CD4-positive, alpha-beta T cell (primary cell): ENCODE measurements around the gene S100A3. TPM values are rescaled to one million over a fixed set of nuclear protein-coding genes. Genes with fewer than 3 reads are reported as not detected.

Source experiments
- ATAC-seq: fragments of 200-7000 bp; cut with Tn5 transposase; one replicate; pipeline ENCODE4 v1.10.0; 2022; ENCODE audit warnings: mild to moderate bottlenecking; ENCODE audit not compliant: poor library complexity
- CTCF ChIA-PET: fragments of 350-600 bp; sonication (Branson Sonifier 250); formaldehyde crosslinking; loops from one replicate; lab custom pipeline; 2021; ENCODE audit warnings: antibody characterized with exemption, inconsistent platforms; lab: Charles Lee
- POLR2A ChIA-PET: fragments of 350-600 bp; sonication (Branson Sonifier 250); formaldehyde crosslinking; loops from one replicate; lab custom pipeline; 2021; ENCODE audit warnings: antibody characterized with exemption, inconsistent platforms; lab: Charles Lee
- DNase-seq, 14 experiments: peaks; one replicate each; pipeline ENCODE4 v3.0.0-alpha.2; 2013 to 2020; ENCODE audit warnings: mixed read lengths in 2 of 14
- H3K27ac ChIP-seq, 2 donors: one replicate each; pipeline versions ENCODE4 v1.5.1 to v1.7.0; 2013; ENCODE audit warnings: low read length in 2 of 2, low read depth in 1 of 2, mild to moderate bottlenecking in 1 of 2
- H3K27me3 ChIP-seq, 2 experiments: 1 replicate in 1 of 2; 2 replicates in 1 of 2; pipeline versions ENCODE4 v1.6.1 to v1.7.0; 2013; ENCODE audit warnings: low read length in 2 of 2, control low read depth in 1 of 2, mild to moderate bottlenecking in 1 of 2, moderate library complexity in 1 of 2; ENCODE audit not compliant: insufficient read depth in 2 of 2, control insufficient read depth in 1 of 2
- H3K36me3 ChIP-seq: one replicate; pipeline ENCODE4 v1.6.1; 2013; ENCODE audit warnings: low read length, control low read depth; ENCODE audit not compliant: insufficient read depth
- H3K4me1 ChIP-seq: one replicate; pipeline ENCODE4 v1.6.1; 2013; ENCODE audit warnings: low read length, control low read depth; ENCODE audit not compliant: insufficient read depth
- H3K4me3 ChIP-seq: one replicate; pipeline ENCODE4 v1.5.1; 2013; ENCODE audit warnings: mild to moderate bottlenecking, low read length, moderate library complexity
- H3K9me3 ChIP-seq, 2 experiments: 1 replicate in 1 of 2; 2 replicates in 1 of 2; pipeline versions ENCODE4 v1.6.1 to v1.7.0; 2013; ENCODE audit warnings: low read length in 2 of 2, mild to moderate bottlenecking in 2 of 2, control low read depth in 1 of 2, moderate library complexity in 1 of 2; ENCODE audit not compliant: control insufficient read depth in 1 of 2, insufficient read depth in 1 of 2
- H3K27ac Mint-ChIP-seq: one replicate; pipeline ENCODE4 v1.8.0; 2020; ENCODE audit warnings: mixed read lengths
- H3K27me3 Mint-ChIP-seq: one replicate; pipeline ENCODE4 v1.8.0; 2021; ENCODE audit warnings: mixed read lengths
- H3K36me3 Mint-ChIP-seq: one replicate; pipeline ENCODE4 v1.8.0; 2021; ENCODE audit warnings: low read depth, mixed read lengths
- H3K4me1 Mint-ChIP-seq: one replicate; pipeline ENCODE4 v1.8.0; 2021; ENCODE audit warnings: low read depth, mixed read lengths
- H3K4me3 Mint-ChIP-seq: one replicate; pipeline ENCODE4 v1.8.0; 2020; ENCODE audit warnings: mild to moderate bottlenecking, mixed read lengths
- H3K9me3 Mint-ChIP-seq: one replicate; pipeline ENCODE4 v1.8.0; 2020; ENCODE audit warnings: mixed read lengths
- CTCF ChIP-seq: fragments of 200-600 bp; IDR thresholded peaks from one replicate; pipeline ENCODE4 v1.8.0; 2022; ENCODE audit warnings: antibody characterized with exemption, mild to moderate bottlenecking
- intact Hi-C, 2 experiments: fragments of 100-400 bp; cut with DNase I in 1 of 2; cut with micrococcal nuclease in 1 of 2; formaldehyde crosslinking; loops; one replicate each; pipeline versions ENCODE4 v1.15.1 to v1.9.0; 2023 to 2025; cut with DNase I, micrococcal nuclease
- total RNA-seq, 174 experiments: library from RNA in 2 of 174; stranded (reverse) in 2 of 174; gene quantifications; one replicate each; pipeline ENCODE4 v1.2.3 and lab custom pipeline; 2021 to 2026

The S100A3 gene
- total RNA-seq, 2 experiments from 2014 or later = not detected

GRCh38 chr1:153537376-153537730, 11.7 kb downstream of the S100A3 start:
- no peak for TF ChIP-seq CTCF
- ATAC-seq = no peak
- POLR2A ChIA-PET = interaction anchor here (6.4 kb wide), 1 partner anchor 7 kb away, joined by 246 read pairs; the partner anchor contains the start of gene S100A4
- H3K27me3 ChIP-seq = no peaks in the 10 kb centered on the region
- H3K9me3 ChIP-seq = no peaks in the 10 kb centered on the region
- intact Hi-C loops = loop anchor here in 1 of 2 experiments (5.0 kb wide), 1 partner anchor 135 kb away; the partner anchor contains the start of gene ILF2
- peaks cover 90% of the 10 kb centered on the region for H3K4me1 Mint-ChIP-seq
- CTCF ChIA-PET = no interaction called here
- peaks cover 14% of the 10 kb centered on the region for H3K36me3 ChIP-seq
- peak overlapping the region; percentile 95 for H3K4me3 Mint-ChIP-seq
- peak overlapping the region; percentile 99 for H3K27ac Mint-ChIP-seq
- peaks cover 35% of the 10 kb centered on the region for H3K36me3 Mint-ChIP-seq
- H3K27ac ChIP-seq = peak overlapping the region in 1 of 2 donors; percentile 87
- DNase-seq = no peak
- no peaks in the 10 kb centered on the region for H3K9me3 Mint-ChIP-seq
- no peak overlapping the region for H3K4me3 ChIP-seq
- no peaks in the 10 kb centered on the region for H3K27me3 Mint-ChIP-seq
- H3K4me1 ChIP-seq = peaks cover 85% of the 10 kb centered on the region

- Histone ChIP-seq H3K36me3 (peaks cover 11% of the 10 kb centered on the region), H3K9me3 (no peaks in the 10 kb centered on the region), H3K4me1 (peaks cover 85% of the 10 kb centered on the region), H3K27ac (peak overlapping the region; percentile 87 to 95), H3K4me3 (peak overlapping the region; percentile 79), H3K27me3 (no peaks in the 10 kb centered on the region)
- peaks cover 32% of the 10 kb centered on the region for H3K36me3 Mint-ChIP-seq
- DNase-seq (no peak), ATAC-seq (no peak)
- peak overlapping the region; percentile 99 for H3K27ac Mint-ChIP-seq
- POLR2A ChIA-PET = interaction anchor here (1.0 to 6.4 kb wide), 9 partner anchors 8 to 684 kb away, joined by 3 to 246 read pairs (median 8); partner anchors contain the start of genes CHTOP, JTB, S100A2 and S100A4
- CTCF ChIA-PET = interaction anchor here (6.0 kb wide), 1 partner anchor 32 kb away, joined by 69 read pairs; no protein-coding TSS in a partner anchor
- no peaks in the 10 kb centered on the region for H3K9me3 Mint-ChIP-seq
- intact Hi-C loops = loop anchor here in 1 of 2 experiments (1.0 to 5.0 kb wide), 2 partner anchors 8 to 135 kb away; partner anchors contain the start of genes ILF2 and S100A4
- peaks cover 90% of the 10 kb centered on the region for H3K4me1 Mint-ChIP-seq
- no peaks in the 10 kb centered on the region for H3K27me3 Mint-ChIP-seq
- H3K4me3 Mint-ChIP-seq = peak overlapping the region; percentile 95
- TF ChIP-seq CTCF = no peak
Measured at GRCh38 chr1:153536671-153537375, 12.2 kb downstream of the S100A3 start.

DNA sequence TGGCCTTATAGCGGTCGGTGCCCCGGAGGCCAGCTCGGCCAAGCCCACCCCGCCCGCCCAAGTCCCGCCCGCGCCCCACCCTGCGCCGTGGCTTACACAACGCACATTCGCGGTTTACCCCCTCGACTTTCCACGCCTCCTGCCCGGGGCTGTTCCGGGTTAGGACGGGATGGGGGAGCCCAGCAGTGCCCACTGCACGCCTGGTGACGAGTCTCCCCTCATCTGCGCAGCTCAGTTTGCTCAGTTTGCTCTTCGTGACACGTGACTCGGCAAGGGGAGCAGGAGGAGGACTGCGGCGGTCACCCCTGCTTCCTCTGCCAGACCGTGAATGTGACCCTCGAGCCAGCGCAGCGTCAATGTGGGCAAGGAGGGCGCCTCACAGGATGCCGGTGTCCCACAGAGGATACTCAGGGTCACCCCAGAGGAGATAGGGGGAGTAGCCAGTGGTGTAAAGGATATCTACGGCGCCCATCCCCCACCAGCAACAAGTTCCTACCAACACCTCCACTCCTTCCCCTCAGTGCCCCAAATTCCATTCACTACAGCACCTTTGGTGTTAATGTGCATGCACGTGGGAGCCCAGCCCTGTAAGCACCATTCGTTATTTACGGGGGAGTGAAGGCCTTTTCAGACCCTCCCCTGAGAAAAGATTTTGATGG, 12.9 kb downstream of the S100A3 start:
- Histone ChIP-seq H3K27me3 (no peaks in the 10 kb centered on the region), H3K27ac (peak overlapping the region; percentile 87 to 95), H3K9me3 (no peaks in the 10 kb centered on the region), H3K36me3 (peaks cover 11% of the 10 kb centered on the region), H3K4me1 (peaks cover 82% of the 10 kb centered on the region), H3K4me3 (peak overlapping the region; percentile 79)
- Mint-ChIP-seq H3K27me3 (no peaks in the 10 kb centered on the region), H3K4me1 (peaks cover 90% of the 10 kb centered on the region), H3K27ac (peak overlapping the region; percentile 99), H3K4me3 (peak overlapping the region; percentile 95), H3K36me3 (peaks cover 30% of the 10 kb centered on the region), H3K9me3 (no peaks in the 10 kb centered on the region)
- TF ChIP-seq CTCF = no peak
- ATAC-seq (peak; percentile 76), DNase-seq (peak; percentile 60 to 93 (median 78))
- intact Hi-C loops = loop anchor here in 1 of 2 experiments (1.0 to 5.0 kb wide), 2 partner anchors 9 to 136 kb away; partner anchors contain the start of genes ILF2 and S100A4
- POLR2A ChIA-PET = interaction anchor here (0.7 to 6.4 kb wide), 14 partner anchors 8 to 684 kb away, joined by 3 to 246 read pairs (median 4); partner anchors contain the start of genes CHTOP, JTB, S100A2 and S100A4
- CTCF ChIA-PET = interaction anchor here (1.2 to 6.0 kb wide), 3 partner anchors 7 to 33 kb away, joined by 5 to 69 read pairs (median 55); partner anchors contain the start of genes S100A4 and S100A5
